ENCODE data around the gene SULT1C2. TPM values are rescaled to one million over a fixed set of nuclear protein-coding genes. Genes with fewer than 3 reads are reported as not detected.

SULT1C2 gene
- total RNA-seq, 1 donor from 2014 or later = 0.28 TPM

DNA sequence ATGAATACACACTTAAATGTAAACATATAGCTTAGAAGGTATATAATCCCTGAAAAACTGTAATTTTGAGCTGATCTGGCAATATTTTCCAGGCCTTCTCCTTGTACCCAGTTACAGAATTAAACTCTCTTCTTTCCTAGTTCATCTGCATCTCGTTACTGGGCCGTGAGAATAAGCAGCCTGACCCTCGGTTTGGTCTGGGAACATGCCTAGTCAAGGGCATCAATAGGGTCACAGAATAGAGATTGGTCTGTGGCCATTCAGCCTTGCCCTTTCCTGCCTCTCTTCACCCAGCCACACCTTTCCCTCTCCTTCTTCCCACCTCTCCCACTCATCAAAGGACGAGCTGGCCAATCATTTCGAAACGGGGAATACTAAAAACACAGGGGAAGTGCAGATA is 27.3 kb downstream of the SULT1C2 start:
- Mint-ChIP-seq H3K4me3 (no peak overlapping the region), H3K9me3 (peaks cover 3% of the 10 kb centered on the region), H3K27me3 (ENCODE audit: insufficient read depth, low read depth) (peaks cover 4% of the 10 kb centered on the region), H3K36me3 (no peaks in the 10 kb centered on the region), H3K4me1 (peaks cover 23% of the 10 kb centered on the region), H3K27ac (peak overlapping the region; percentile 43)
- Histone ChIP-seq H3K79me2 (ENCODE audit: low read depth) (no peaks in the 10 kb centered on the region), H3K36me3 (no peaks in the 10 kb centered on the region), H3K27me3 (no peaks in the 10 kb centered on the region), H3K9ac (no peak overlapping the region), H3K4me1 (peaks cover 14% of the 10 kb centered on the region), H3K9me3 (ENCODE audit: low read depth) (no peaks in the 10 kb centered on the region), H2AFZ (replicated peaks) (peak overlapping the region; percentile 53), H3F3A (ENCODE audit: low read depth) (no peaks in the 10 kb centered on the region), H3K27ac (no peak overlapping the region), H3K4me3 (peak overlapping the region; percentile 13), H4K20me1 (ENCODE audit: low read depth) (no peaks in the 10 kb centered on the region), H3K4me2 (peak overlapping the region; percentile 38)
- TF ChIP-seq EZH2phosphoT487 (IDR thresholded peaks at IDR 0.05) (no peak), EZH2 (IDR thresholded peaks at IDR 0.05) (no peak)
- TF ChIP-seq, protein P1, sequence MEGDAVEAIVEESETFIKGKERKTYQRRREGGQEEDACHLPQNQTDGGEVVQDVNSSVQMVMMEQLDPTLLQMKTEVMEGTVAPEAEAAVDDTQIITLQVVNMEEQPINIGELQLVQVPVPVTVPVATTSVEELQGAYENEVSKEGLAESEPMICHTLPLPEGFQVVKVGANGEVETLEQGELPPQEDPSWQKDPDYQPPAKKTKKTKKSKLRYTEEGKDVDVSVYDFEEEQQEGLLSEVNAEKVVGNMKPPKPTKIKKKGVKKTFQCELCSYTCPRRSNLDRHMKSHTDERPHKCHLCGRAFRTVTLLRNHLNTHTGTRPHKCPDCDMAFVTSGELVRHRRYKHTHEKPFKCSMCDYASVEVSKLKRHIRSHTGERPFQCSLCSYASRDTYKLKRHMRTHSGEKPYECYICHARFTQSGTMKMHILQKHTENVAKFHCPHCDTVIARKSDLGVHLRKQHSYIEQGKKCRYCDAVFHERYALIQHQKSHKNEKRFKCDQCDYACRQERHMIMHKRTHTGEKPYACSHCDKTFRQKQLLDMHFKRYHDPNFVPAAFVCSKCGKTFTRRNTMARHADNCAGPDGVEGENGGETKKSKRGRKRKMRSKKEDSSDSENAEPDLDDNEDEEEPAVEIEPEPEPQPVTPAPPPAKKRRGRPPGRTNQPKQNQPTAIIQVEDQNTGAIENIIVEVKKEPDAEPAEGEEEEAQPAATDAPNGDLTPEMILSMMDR (IDR thresholded peaks at IDR 0.05) = no peak
- DNase-seq (ENCODE audit: low spot score) = no peak

DNA sequence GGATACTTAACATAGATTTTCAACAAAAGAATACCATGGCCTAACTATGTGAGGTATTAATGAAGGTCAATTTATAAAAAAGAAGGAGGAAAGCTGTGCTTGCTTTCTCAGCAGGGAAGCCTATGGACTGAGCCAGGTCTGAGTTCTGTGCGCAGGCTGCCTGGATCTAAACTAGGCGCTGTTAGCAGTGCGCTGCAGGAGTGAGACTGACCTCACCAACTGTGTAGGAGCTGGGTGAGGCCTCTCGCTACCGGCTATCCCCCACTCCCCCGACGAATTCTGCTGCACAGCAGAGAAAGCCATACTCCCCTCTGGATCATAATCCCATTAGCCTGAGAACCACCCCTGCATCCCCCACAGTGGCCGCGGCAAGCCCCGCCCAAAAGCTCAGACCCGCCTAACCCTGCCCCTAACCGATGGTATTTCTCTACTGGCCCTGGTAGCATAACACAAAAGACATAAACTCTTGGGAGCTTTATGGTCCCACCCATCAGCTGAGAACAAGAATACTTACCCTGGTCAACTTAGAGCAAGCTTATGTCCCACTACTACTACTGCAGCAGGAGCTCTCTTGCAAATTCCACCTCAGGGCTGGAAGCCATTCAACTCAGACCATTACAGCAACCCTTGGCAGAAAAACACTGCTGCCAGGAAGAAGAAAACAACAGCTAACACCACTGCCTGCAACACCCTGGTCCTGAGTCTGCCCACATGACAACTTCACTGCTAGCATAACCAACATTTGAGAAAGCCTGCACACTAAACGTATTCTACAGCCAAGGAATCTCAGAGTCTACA is 28.0 kb downstream of the SULT1C2 start:
- Mint-ChIP-seq H3K9me3 (peaks cover 3% of the 10 kb centered on the region), H3K27ac (peak overlapping the region; percentile 43), H3K27me3 (ENCODE audit: insufficient read depth, low read depth) (peaks cover 4% of the 10 kb centered on the region), H3K4me3 (no peak overlapping the region), H3K36me3 (no peaks in the 10 kb centered on the region), H3K4me1 (peaks cover 23% of the 10 kb centered on the region)
- H3K4me3 ChIP-seq = peak overlapping the region; percentile 13
- DNase-seq (ENCODE audit: low spot score) = peak; percentile 56
- peak overlapping the region; percentile 53 for H2AFZ ChIP-seq (replicated peaks)
- no peaks in the 10 kb centered on the region for H4K20me1 ChIP-seq (ENCODE audit: low read depth)
- TF ChIP-seq EZH2 (IDR thresholded peaks at IDR 0.05) (no peak), EZH2phosphoT487 (IDR thresholded peaks at IDR 0.05) (no peak)
- TF ChIP-seq, protein P1 (IDR thresholded peaks at IDR 0.05) = no peak
- H3K27me3 ChIP-seq = no peaks in the 10 kb centered on the region
- no peaks in the 10 kb centered on the region for H3K9me3 ChIP-seq (ENCODE audit: low read depth)
- H3K4me2 ChIP-seq = peak overlapping the region; percentile 38
- H3K27ac ChIP-seq = no peak overlapping the region
- no peaks in the 10 kb centered on the region for H3K36me3 ChIP-seq
- no peak overlapping the region for H3K9ac ChIP-seq
- H3F3A ChIP-seq (ENCODE audit: low read depth) = no peaks in the 10 kb centered on the region
- H3K79me2 ChIP-seq (ENCODE audit: low read depth) = no peaks in the 10 kb centered on the region
- H3K4me1 ChIP-seq = peaks cover 14% of the 10 kb centered on the region

DNA sequence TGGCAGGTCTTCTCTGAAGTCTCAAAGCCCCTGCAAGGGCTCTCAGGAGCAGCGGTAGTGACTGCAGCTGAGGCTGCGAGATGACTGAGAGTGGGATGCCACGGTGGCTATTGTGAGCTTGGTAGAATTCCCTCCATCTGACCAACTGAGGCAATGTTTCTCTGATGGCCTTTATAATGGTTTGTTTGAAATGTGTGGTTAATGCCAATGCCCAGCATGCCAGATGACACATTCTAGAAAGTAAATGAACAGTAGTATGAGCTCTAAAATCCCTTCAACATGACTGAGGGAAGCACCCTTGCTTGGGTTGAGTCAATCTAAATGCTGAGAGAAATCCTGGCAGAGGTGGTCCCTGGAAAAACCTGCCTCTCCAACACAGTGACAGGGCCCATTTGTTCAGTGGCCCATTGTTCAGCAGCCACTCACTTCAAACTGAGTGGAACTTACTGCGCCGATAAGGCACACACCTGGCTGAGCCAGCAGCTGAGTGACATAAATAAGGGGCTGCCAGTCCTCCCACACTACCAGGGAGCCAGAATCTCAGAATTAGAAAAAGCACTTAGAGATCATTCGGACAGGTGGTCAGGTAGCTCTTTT is 31.7 kb downstream of the SULT1C2 start:
- H3K4me1 Mint-ChIP-seq = peaks cover 16% of the 10 kb centered on the region
- Histone ChIP-seq H4K20me1 (ENCODE audit: low read depth) (no peaks in the 10 kb centered on the region), H3K36me3 (no peaks in the 10 kb centered on the region), H3K4me1 (peaks cover 12% of the 10 kb centered on the region), H3K27me3 (no peaks in the 10 kb centered on the region), H3K9ac (no peak overlapping the region), H3K4me3 (no peak overlapping the region), H3F3A (ENCODE audit: low read depth) (no peaks in the 10 kb centered on the region), H3K9me3 (ENCODE audit: low read depth) (no peaks in the 10 kb centered on the region), H3K27ac (no peak overlapping the region), H3K4me2 (no peak overlapping the region), H3K79me2 (ENCODE audit: low read depth) (no peaks in the 10 kb centered on the region), H2AFZ (replicated peaks) (no peak overlapping the region)
- no peaks in the 10 kb centered on the region for H3K36me3 Mint-ChIP-seq
- H3K9me3 Mint-ChIP-seq = no peaks in the 10 kb centered on the region
- H3K27me3 Mint-ChIP-seq (ENCODE audit: insufficient read depth, low read depth) = peaks cover 2% of the 10 kb centered on the region
- no peak overlapping the region for H3K27ac Mint-ChIP-seq
- no peak for TF ChIP-seq EZH2phosphoT487 (IDR thresholded peaks at IDR 0.05)
- no peak for TF ChIP-seq EZH2 (IDR thresholded peaks at IDR 0.05)
- TF ChIP-seq, protein P1 (IDR thresholded peaks at IDR 0.05) = no peak
- no peak for DNase-seq (ENCODE audit: low spot score)
- H3K4me3 Mint-ChIP-seq = no peak overlapping the region
